ENCODE results near the gene CDCA4. TPM values are rescaled to one million over a fixed set of nuclear protein-coding genes. Genes with fewer than 3 reads are reported as not detected.

CDCA4 gene
- total RNA-seq, 1 experiment from 2014 or later = 32.4 TPM

DNA sequence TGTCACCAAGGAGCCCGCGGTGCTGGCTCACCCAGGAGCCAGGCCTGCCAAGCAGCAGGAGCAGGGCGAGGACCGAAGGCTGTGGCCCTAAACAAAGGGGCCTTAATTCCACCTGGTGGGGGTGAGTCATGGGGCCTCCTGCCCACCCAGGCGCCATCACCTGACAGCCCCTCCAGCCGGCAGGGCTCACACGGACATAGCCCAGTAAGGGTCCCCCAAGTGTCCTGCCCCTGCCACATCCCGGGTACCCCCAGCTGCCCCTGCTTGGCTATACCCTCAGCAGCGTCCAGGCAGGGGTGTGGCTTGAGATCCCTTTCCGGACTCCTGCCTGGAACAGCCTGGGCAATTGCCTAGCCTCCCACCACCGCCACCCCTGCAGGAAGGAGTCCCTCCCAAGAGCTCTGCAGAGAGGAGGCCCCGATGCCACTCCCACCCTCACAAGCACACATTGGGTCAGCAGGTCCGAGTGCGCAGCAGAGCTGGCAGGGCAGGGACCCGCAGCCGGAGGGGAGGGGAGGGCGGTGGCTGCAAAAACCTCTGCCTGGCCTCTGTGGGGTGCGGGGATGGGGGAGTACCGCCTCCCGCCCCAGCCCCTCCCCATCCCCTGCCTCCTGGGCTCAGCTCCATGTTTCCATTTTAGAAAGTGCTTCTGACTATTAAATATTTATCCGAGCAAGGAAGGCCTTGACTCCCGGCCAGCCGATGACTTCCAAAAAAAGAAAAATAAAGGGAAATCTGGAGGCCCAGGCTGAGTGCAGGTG lies 47.3 kb downstream of the CDCA4 start:
- BruUV-seq (replicated peaks) = no TSS peak
- no peaks in the 10 kb centered on the region for H3K9me3 Mint-ChIP-seq (ENCODE audit: low read depth, unreplicated experiment)
- CTCF ChIA-PET = interaction anchor here (0.7 to 2.5 kb wide), 7 partner anchors 9 to 117 kb away, joined by 3 to 10 read pairs (median 3); partner anchors contain the start of genes CDCA4 and CLBA1
- TF ChIP-seq CTCF (IDR thresholded peaks at IDR 0.05; ENCODE audit: unreplicated experiment) = no peak
- H3K36me3 Mint-ChIP-seq (ENCODE audit: insufficient read depth, unreplicated experiment) = peaks cover 72% of the 10 kb centered on the region
- peak overlapping the region; percentile 84 for H3K27ac Mint-ChIP-seq (ENCODE audit: unreplicated experiment)
- no peak overlapping the region for H3K4me3 Mint-ChIP-seq (ENCODE audit: low read depth, unreplicated experiment)
- intact Hi-C loops (cut with micrococcal nuclease; ENCODE audit: unreplicated experiment) = loop anchor here (5.0 to 10.0 kb wide), 3 partner anchors 41 to 79 kb away; partner anchors contain the start of gene CDCA4
- peak; percentile 96 for DNase-seq
- H3K4me1 Mint-ChIP-seq (ENCODE audit: low read depth, unreplicated experiment) = peaks cover 47% of the 10 kb centered on the region
- H3K27me3 Mint-ChIP-seq (ENCODE audit: unreplicated experiment) = no peaks in the 10 kb centered on the region

- intact Hi-C loops (cut with micrococcal nuclease; ENCODE audit: unreplicated experiment) = loop anchor here (5.0 to 10.0 kb wide), 3 partner anchors 41 to 78 kb away; partner anchors contain the start of gene CDCA4
- TF ChIP-seq CTCF (IDR thresholded peaks at IDR 0.05; ENCODE audit: unreplicated experiment) = no peak
- peak overlapping the region; percentile 25 for H3K4me3 Mint-ChIP-seq (ENCODE audit: low read depth, unreplicated experiment)
- H3K27ac Mint-ChIP-seq (ENCODE audit: unreplicated experiment) = peak overlapping the region; percentile 84
- CTCF ChIA-PET = interaction anchor here (0.8 to 2.5 kb wide), 6 partner anchors 12 to 205 kb away, joined by 3 to 10 read pairs (median 3); partner anchors contain the start of genes CDCA4 and CLBA1
- no peak for DNase-seq
- H3K36me3 Mint-ChIP-seq (ENCODE audit: insufficient read depth, unreplicated experiment) = peaks cover 77% of the 10 kb centered on the region
- H3K4me1 Mint-ChIP-seq (ENCODE audit: low read depth, unreplicated experiment) = peaks cover 46% of the 10 kb centered on the region
- H3K27me3 Mint-ChIP-seq (ENCODE audit: unreplicated experiment) = no peaks in the 10 kb centered on the region
- no TSS peak for BruUV-seq (replicated peaks)
- H3K9me3 Mint-ChIP-seq (ENCODE audit: low read depth, unreplicated experiment) = no peaks in the 10 kb centered on the region
These were observed 47.8 kb downstream of the CDCA4 start for GRCh38 chr14:104973135-104973384.

GRCh38 chr14:104972301-104973134 lies 48.4 kb downstream of the CDCA4 start:
- no peaks in the 10 kb centered on the region for H3K27me3 Mint-ChIP-seq (ENCODE audit: unreplicated experiment)
- peak; percentile 22 for TF ChIP-seq CTCF (IDR thresholded peaks at IDR 0.05; ENCODE audit: unreplicated experiment)
- peak; percentile 94 for DNase-seq
- intact Hi-C loops (cut with micrococcal nuclease; ENCODE audit: unreplicated experiment) = loop anchor here (5.0 to 10.0 kb wide), 3 partner anchors 40 to 78 kb away; partner anchors contain the start of gene CDCA4
- no peaks in the 10 kb centered on the region for H3K9me3 Mint-ChIP-seq (ENCODE audit: low read depth, unreplicated experiment)
- H3K4me1 Mint-ChIP-seq (ENCODE audit: low read depth, unreplicated experiment) = peaks cover 42% of the 10 kb centered on the region
- H3K4me3 Mint-ChIP-seq (ENCODE audit: low read depth, unreplicated experiment) = peak overlapping the region; percentile 25
- no TSS peak for BruUV-seq (replicated peaks)
- CTCF ChIA-PET = interaction anchor here (0.6 to 2.5 kb wide), 8 partner anchors 13 to 204 kb away, joined by 3 to 10 read pairs (median 3); partner anchors contain the start of gene CLBA1
- peak overlapping the region; percentile 84 for H3K27ac Mint-ChIP-seq (ENCODE audit: unreplicated experiment)
- H3K36me3 Mint-ChIP-seq (ENCODE audit: insufficient read depth, unreplicated experiment) = peaks cover 78% of the 10 kb centered on the region

- Mint-ChIP-seq H3K4me1 (ENCODE audit: low read depth, unreplicated experiment) (peaks cover 38% of the 10 kb centered on the region), H3K27ac (ENCODE audit: unreplicated experiment) (peak overlapping the region; percentile 84), H3K4me3 (ENCODE audit: low read depth, unreplicated experiment) (peak overlapping the region; percentile 25), H3K36me3 (ENCODE audit: insufficient read depth, unreplicated experiment) (peaks cover 80% of the 10 kb centered on the region), H3K27me3 (ENCODE audit: unreplicated experiment) (no peaks in the 10 kb centered on the region), H3K9me3 (ENCODE audit: low read depth, unreplicated experiment) (no peaks in the 10 kb centered on the region)
- no peak for TF ChIP-seq CTCF (IDR thresholded peaks at IDR 0.05; ENCODE audit: unreplicated experiment)
- CTCF ChIA-PET = interaction anchor here (0.6 to 2.5 kb wide), 5 partner anchors 14 to 203 kb away, joined by 3 to 10 read pairs (median 5); partner anchors contain the start of gene CLBA1
- intact Hi-C loops (cut with micrococcal nuclease; ENCODE audit: unreplicated experiment) = loop anchor here (5.0 to 10.0 kb wide), 3 partner anchors 39 to 77 kb away; partner anchors contain the start of gene CDCA4
- DNase-seq = no peak
- BruUV-seq (replicated peaks) = no TSS peak
These were observed 49.2 kb downstream of the CDCA4 start for GRCh38 chr14:104971447-104972240.
